NB4 (cell line): Measurements from ENCODE around the gene PGP.

Source experiments
- DNase-seq: peaks from one replicate; pipeline ENCODE4 v3.0.0; 2010; ENCODE audit warnings: low read depth
- H3K4me3 ChIP-seq: one replicate; pipeline ENCODE4 v1.5.1; 2011; ENCODE audit warnings: mild to moderate bottlenecking, low read depth, low read length, moderate library complexity
- CTCF ChIP-seq: IDR thresholded peaks from one replicate; pipeline ENCODE4 v1.5.1; 2012; ENCODE audit warnings: low read depth, low read length
- MAX ChIP-seq: IDR thresholded peaks from 2 replicates; pipeline ENCODE4 v1.6.1; 2011; ENCODE audit warnings: low read depth, low read length
- MYC ChIP-seq: IDR thresholded peaks from 2 replicates; pipeline ENCODE4 v1.6.1; 2011; ENCODE audit warnings: low read depth, low read length
- POLR2A ChIP-seq: IDR thresholded peaks from 2 replicates; pipeline ENCODE4 v1.6.1; 2011; ENCODE audit warnings: mild to moderate bottlenecking; ENCODE audit not compliant: insufficient read length; ENCODE audit errors: extremely low read depth

Gene PGP

GRCh38 chr16:2234813-2235170, 20.2 kb upstream of the PGP start:
- no peak overlapping the region for H3K4me3 ChIP-seq
- DNase-seq, result no peak
- TF ChIP-seq POLR2A (no peak), CTCF (no peak), MYC (no peak), MAX (no peak)

GRCh38 chr16:2233872-2234812, 19.5 kb upstream of the PGP start:
- H3K4me3 ChIP-seq, result no peak overlapping the region
- no peak for DNase-seq
- TF ChIP-seq CTCF (no peak), POLR2A (no peak), MYC (no peak), MAX (no peak)

GRCh38 chr16:2233046-2233775, 18.6 kb upstream of the PGP start:
- no peak for TF ChIP-seq MAX
- TF ChIP-seq MYC, result no peak
- H3K4me3 ChIP-seq, result no peak overlapping the region
- no peak for DNase-seq

- H3K4me3 ChIP-seq, result no peak overlapping the region
- no peak for DNase-seq
- TF ChIP-seq MAX (no peak), MYC (no peak), POLR2A (no peak), CTCF (no peak)
These were observed 17.7 kb upstream of the PGP start for GRCh38 chr16:2232094-2232990.

- DNase-seq, result no peak
- no peak overlapping the region for H3K4me3 ChIP-seq
- TF ChIP-seq POLR2A (no peak), MAX (no peak), MYC (no peak), CTCF (no peak)
These were observed 16.6 kb upstream of the PGP start for GRCh38 chr16:2231016-2231931.
